ENCODE results near the gene HAGH. TPM values are rescaled to one million over a fixed set of nuclear protein-coding genes. Genes with fewer than 3 reads are reported as not detected.

The HAGH gene
- total and polyA plus RNA-seq, 9 of the 15 experiments (the other 6 are each of a cell fraction or from before 2014, with no cell fraction given) = 0.46 to 35.1 (median 16.8) TPM

GRCh38 chr16:1780677-1781072 lies 46.0 kb downstream of the HAGH start:
- no peak for ATAC-seq
- no peak for FAIRE-seq
- ChIA-PET CTCF (ENCODE audit: low intra/inter-chr PET ratio) (no interaction called here), POLR2A (interaction anchor here (0.6 to 1.4 kb wide), 3 partner anchors 13 to 155 kb away, joined by 3 read pairs; partner anchors contain the start of gene IGFALS)
- no peak overlapping the region for H3K4me2 ChIP-seq (ENCODE audit: insufficient read depth, low read length)
- H3K79me2 ChIP-seq (ENCODE audit: control insufficient read depth, insufficient read depth, low read length) = peaks cover 37% of the 10 kb centered on the region
- no peaks in the 10 kb centered on the region for H3K27me3 ChIP-seq (ENCODE audit: control insufficient read depth in 2 of 2, insufficient read depth in 2 of 2, low read length in 2 of 2)
- peaks cover 52% of the 10 kb centered on the region; the same call in 2 of the 3 replicates for H3K36me3 ChIP-seq (ENCODE audit: control insufficient read depth, insufficient read depth, low read length)
- no peak overlapping the region for H2AFZ ChIP-seq (ENCODE audit: low read depth, low read length)
- peaks cover 3% of the 10 kb centered on the region; the same call in 1 of the 2 replicates for H4K20me1 ChIP-seq (replicated peaks; ENCODE audit: control insufficient read depth, insufficient read depth, low read length)
- H3K9ac ChIP-seq (ENCODE audit: insufficient read depth in 1 of 2, low read depth in 2 of 2, low read length in 2 of 2) = no peak overlapping the region
- 82% methylated on average over 6 of the region's 6 CpGs for WGBS (ENCODE audit: insufficient coverage, low coverage, missing lambda C conversion rate)
- no peaks in the 10 kb centered on the region for H3K9me3 ChIP-seq (replicated peaks; ENCODE audit: control insufficient read depth, insufficient read depth, low read depth, low read length)
- no peak overlapping the region for H3K4me3 ChIP-seq
- in situ Hi-C loops (cut with MboI) = loop anchor here (5.0 kb wide), 1 partner anchor 152 kb away; no protein-coding TSS in a partner anchor
- H3K9me1 ChIP-seq (ENCODE audit: control insufficient read depth, insufficient read depth, low read length) = no peaks in the 10 kb centered on the region
- DNase-seq (ENCODE audit: extremely low read depth in 1 of 4, low spot score in 3 of 4) = no peak
- TSS peak; percentile 50 for BruUV-seq (replicated peaks)
- H3K27ac ChIP-seq (ENCODE audit: extremely low read depth, low read depth, low read length) = no peak overlapping the region
- H3K4me1 ChIP-seq (replicated peaks in 1 of 2; ENCODE audit: control insufficient read depth in 2 of 2, insufficient read depth in 2 of 2, low read length in 2 of 2) = peaks cover 4 to 85% of the 10 kb centered on the region in 2 experiments; a peak in 3 of 5 replicates
- TF ChIP-seq EZH2 (IDR thresholded peaks at IDR 0.05; ENCODE audit: borderline replicate concordance, low read depth, low read length) (no peak), TCFL5 (CRISPR knock-in tag; conservative IDR thresholded peaks at IDR 0.05) (no peak), ZFPM2 (CRISPR knock-in tag; IDR thresholded peaks at IDR 0.05) (no peak), ZNF561 (CRISPR knock-in tag; conservative IDR thresholded peaks at IDR 0.05) (no peak), SIX5 (IDR thresholded peaks at IDR 0.05; ENCODE audit: borderline replicate concordance in 1 of 2, insufficient read depth in 1 of 2, low read depth in 1 of 2, low read length in 2 of 2) (no peak)
- TF ChIP-seq, protein P1, sequence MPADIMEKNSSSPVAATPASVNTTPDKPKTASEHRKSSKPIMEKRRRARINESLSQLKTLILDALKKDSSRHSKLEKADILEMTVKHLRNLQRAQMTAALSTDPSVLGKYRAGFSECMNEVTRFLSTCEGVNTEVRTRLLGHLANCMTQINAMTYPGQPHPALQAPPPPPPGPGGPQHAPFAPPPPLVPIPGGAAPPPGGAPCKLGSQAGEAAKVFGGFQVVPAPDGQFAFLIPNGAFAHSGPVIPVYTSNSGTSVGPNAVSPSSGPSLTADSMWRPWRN (IDR thresholded peaks at IDR 0.05; ENCODE audit: low read depth) = no peak
- intact Hi-C loops (cut with micrococcal nuclease) = loop anchor here (5.0 kb wide), 1 partner anchor 168 kb away; the partner anchor contains the start of genes CRAMP1 and IFT140

All from K562 (cell line).